Measurements from ENCODE around the gene RALGAPB. TPM values are rescaled to one million over a fixed set of nuclear protein-coding genes. Genes with fewer than 3 reads are reported as not detected.

Gene RALGAPB
- total and polyA plus RNA-seq, 12 donors = 8.4 to 28.2 (median 25.6) TPM

DNA sequence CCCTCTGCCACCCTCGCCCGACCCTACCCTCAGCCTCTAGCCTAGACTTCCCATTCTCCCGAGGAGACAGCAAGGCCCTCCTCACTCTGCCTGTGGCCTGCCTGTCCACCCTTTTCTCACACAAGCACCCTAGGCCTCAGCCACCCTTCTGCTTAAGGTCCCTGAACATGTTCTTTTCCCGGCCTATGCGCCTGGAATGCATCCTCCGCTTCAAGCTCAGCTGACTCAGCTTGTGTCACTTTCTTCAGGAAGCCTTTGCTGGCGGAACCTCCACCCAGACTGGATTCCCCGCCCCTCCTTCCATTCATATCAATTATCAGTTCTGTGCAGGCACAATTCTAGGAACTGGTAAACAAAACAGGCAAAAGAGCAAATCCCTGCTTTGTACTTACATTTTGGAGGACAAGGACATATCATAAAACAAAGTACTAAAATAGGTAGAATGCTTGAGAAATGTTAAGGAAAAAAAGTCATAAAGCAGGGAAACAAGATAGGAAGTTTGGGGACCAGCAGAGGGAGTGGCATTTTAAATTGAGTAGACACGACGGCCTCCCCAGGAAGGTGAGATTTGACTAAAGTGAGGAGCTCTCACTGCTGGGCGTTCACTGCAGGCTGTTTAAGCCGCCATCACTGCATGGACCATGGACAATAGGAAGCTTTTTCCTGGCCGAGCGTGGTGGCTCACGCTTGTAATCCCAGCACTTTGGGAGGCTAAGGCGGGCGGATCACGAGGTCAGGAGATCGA is 19.6 kb upstream of the RALGAPB start:
- Histone ChIP-seq H3K27me3 (no peaks in the 10 kb centered on the region), H3K9me3 (no peaks in the 10 kb centered on the region), H3K36me3 (peaks cover 0 to 39% (median 12%) of the 10 kb centered on the region in 9 donors), H3K4me3 (no peak overlapping the region), H3K27ac (peak overlapping the region; percentile 43 to 85 (median 66)), H3K4me1 (peaks cover 0 to 24% (median 4%) of the 10 kb centered on the region in 9 donors)
- WGBS, 2 donors = 75 to 76% methylated on average over 16 of the region's 19 CpGs
- TF ChIP-seq, protein P1, sequence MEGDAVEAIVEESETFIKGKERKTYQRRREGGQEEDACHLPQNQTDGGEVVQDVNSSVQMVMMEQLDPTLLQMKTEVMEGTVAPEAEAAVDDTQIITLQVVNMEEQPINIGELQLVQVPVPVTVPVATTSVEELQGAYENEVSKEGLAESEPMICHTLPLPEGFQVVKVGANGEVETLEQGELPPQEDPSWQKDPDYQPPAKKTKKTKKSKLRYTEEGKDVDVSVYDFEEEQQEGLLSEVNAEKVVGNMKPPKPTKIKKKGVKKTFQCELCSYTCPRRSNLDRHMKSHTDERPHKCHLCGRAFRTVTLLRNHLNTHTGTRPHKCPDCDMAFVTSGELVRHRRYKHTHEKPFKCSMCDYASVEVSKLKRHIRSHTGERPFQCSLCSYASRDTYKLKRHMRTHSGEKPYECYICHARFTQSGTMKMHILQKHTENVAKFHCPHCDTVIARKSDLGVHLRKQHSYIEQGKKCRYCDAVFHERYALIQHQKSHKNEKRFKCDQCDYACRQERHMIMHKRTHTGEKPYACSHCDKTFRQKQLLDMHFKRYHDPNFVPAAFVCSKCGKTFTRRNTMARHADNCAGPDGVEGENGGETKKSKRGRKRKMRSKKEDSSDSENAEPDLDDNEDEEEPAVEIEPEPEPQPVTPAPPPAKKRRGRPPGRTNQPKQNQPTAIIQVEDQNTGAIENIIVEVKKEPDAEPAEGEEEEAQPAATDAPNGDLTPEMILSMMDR (IDR thresholded peaks at IDR 0.05) = no peak
- peak in 6 of 8 donors; percentile 56 to 70 (median 64) for ATAC-seq
- DNase-seq = peak in 1 of 2 donors; percentile 31
- intact Hi-C loops (cut with DNase I) = no loop called here

DNA sequence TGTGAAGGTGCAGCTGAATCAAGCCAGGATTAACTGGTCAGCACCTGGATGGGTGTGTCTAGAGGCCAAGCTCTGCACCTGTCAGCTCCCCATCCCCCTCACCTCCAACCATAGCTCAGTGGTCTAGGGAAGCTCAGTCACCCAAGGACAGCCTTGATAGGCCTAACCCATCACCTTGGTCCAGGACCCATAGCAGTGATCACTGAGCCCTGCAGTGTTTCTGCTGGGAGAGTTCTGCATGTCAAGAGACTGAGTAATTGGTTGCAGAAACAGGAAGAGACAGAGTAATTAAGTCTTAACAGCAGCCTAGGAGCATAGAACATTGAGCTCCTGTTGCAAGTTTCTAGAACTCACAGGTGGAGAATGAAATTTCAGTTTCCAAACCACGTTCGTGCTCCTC is 18.7 kb upstream of the RALGAPB start:
- Histone ChIP-seq H3K9me3 (no peaks in the 10 kb centered on the region), H3K4me3 (no peak overlapping the region), H3K27me3 (no peaks in the 10 kb centered on the region), H3K4me1 (peaks cover 0 to 22% (median 4%) of the 10 kb centered on the region in 9 donors), H3K36me3 (peaks cover 0 to 30% (median 12%) of the 10 kb centered on the region in 9 donors), H3K27ac (peak overlapping the region in 6 of 10 donors; percentile 43 to 85 (median 66))
- ATAC-seq (no peak), DNase-seq (no peak)
- intact Hi-C loops (cut with DNase I) = no loop called here
- TF ChIP-seq, protein P1 (IDR thresholded peaks at IDR 0.05) = no peak
- 98% methylated on average over 2 of the region's 2 CpGs for WGBS, 2 donors

DNA sequence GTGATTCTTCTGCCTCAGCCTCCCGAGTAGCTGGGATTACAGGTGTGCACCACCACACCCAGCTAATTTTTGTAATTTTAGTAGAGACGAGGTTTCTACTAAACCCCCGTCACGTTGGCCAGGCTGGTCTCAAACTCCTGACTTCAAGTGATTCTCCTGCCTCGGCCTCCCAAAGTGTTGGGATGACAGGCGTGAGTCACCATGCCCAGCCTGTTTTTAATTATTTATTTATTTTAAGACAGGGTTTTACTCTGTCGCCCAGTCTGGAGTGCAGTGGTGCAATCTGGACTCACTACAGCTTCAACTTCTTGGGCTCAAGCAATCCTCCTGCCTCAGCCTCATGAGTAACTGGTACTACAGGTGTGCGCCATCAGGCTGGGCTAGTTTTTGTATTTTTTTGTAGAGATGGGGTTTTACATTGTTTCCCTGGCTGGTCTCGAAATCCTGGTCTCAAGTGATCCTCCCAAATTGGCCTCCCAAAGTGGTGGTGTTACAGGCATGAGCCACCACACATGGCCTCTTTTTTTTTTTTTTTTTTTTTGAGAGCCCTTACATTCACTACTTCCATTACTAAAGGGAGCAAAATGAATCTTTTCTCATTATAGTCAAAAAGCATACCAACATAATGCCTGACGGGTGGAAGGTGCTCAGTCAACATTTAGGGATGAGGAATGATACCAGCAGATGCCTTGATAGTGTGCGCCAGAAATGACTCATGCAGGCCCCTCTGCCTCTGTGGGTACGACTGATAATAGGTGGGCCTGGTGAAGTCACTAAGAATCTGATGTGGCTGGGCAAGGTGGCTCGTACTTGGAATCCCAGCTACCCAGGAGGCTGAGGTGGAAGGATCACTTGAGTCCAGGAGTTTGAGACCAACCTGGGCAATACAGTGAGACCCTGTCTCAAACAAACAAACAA is 17.8 kb upstream of the RALGAPB start:
- 92 to 95% methylated on average over 13 of the region's 13 CpGs for WGBS, 2 donors

DNA sequence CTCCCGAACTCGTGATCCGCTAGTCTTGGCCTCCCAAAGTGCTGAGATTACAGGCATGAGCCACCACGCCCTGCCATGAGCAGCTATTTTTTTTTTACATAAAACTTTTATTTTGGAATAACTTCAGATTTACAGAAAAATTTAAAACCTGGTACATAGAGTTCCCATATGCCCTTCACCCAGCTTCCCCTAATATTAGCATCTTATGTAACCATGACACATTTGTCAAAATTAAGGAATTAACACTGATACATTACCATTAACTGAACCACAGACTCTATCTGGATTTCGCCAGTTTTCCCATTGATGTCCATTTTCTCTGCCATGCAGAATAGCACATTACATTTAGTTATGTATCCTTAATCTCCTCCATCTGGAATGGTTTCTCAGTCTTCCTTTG is 14.3 kb upstream of the RALGAPB start:
- Histone ChIP-seq H3K4me1 (peaks cover 0 to 7% (median 0%) of the 10 kb centered on the region in 9 donors), H3K27me3 (no peaks in the 10 kb centered on the region), H3K4me3 (no peak overlapping the region), H3K9me3 (no peaks in the 10 kb centered on the region), H3K36me3 (no peaks in the 10 kb centered on the region), H3K27ac (no peak overlapping the region)
- intact Hi-C loops (cut with DNase I) = no loop called here
- DNase-seq = no peak
- 95 to 96% methylated on average over 5 of the region's 5 CpGs for whole genome bisulfite sequencing, 2 donors
- ATAC-seq = no peak
- TF ChIP-seq, protein P1 (IDR thresholded peaks at IDR 0.05) = no peak

More for the DNA sequence above, 17.8 kb upstream of the RALGAPB start:
- H3K4me1 ChIP-seq = peaks cover 0 to 18% (median 4%) of the 10 kb centered on the region in 9 donors
- intact Hi-C loops (cut with DNase I) = no loop called here
- TF ChIP-seq, protein P1 (IDR thresholded peaks at IDR 0.05) = no peak
- ATAC-seq = no peak
- DNase-seq = no peak
- peaks cover 0 to 21% (median 6%) of the 10 kb centered on the region in 9 donors for H3K36me3 ChIP-seq
- H3K4me3 ChIP-seq = no peak overlapping the region
- H3K27ac ChIP-seq = peak overlapping the region in 1 of 10 donors; percentile 85
- H3K27me3 ChIP-seq = no peaks in the 10 kb centered on the region
- no peaks in the 10 kb centered on the region for H3K9me3 ChIP-seq
